ENCODE measurements around the gene ACR. TPM values are rescaled to one million over a fixed set of nuclear protein-coding genes. Genes with fewer than 3 reads are reported as not detected.

The ACR gene
- total and polyA plus RNA-seq, 2 of the 4 experiments (the other 2 are of a cell fraction), result not detected

GRCh38 chr22:50725597-50725996 is 12.4 kb upstream of the ACR start:
- DNase-seq (no peak), ATAC-seq (ENCODE audit: low read depth) (no peak)
- Histone ChIP-seq H3K79me1 (ENCODE audit: low read depth in 1 of 2, low read length in 2 of 2) (no peaks in the 10 kb centered on the region), H4K20me1 (ENCODE audit: insufficient read depth, low read length) (peaks cover 4% of the 10 kb centered on the region), H3K23ac (ENCODE audit: low read depth, low read length) (no peak overlapping the region), H2AFZ (replicated peaks; ENCODE audit: low read length, poor library complexity) (no peak overlapping the region), H4K5ac (ENCODE audit: low read depth, low read length) (no peak overlapping the region), H3K27me3 (ENCODE audit: control insufficient read depth, insufficient read depth, low read length) (peaks cover 4% of the 10 kb centered on the region; the same call in 1 of the 2 replicates), H4K8ac (ENCODE audit: low read depth in 2 of 2, low read length in 2 of 2) (no peak overlapping the region), H2BK5ac (ENCODE audit: low read depth, low read length, poor library complexity, severe bottlenecking) (no peak overlapping the region), H2AK9ac (replicated peaks; ENCODE audit: low read depth, low read length, poor library complexity) (no peak overlapping the region), H2BK120ac (ENCODE audit: low read depth, low read length) (no peak overlapping the region), H3K4me3 (ENCODE audit: insufficient read depth, low read depth, low read length) (no peak overlapping the region), H3K9me1 (ENCODE audit: insufficient read depth, low read length) (no peaks in the 10 kb centered on the region), H2BK20ac (ENCODE audit: low read depth, low read length) (no peak overlapping the region), H3K27ac (ENCODE audit: insufficient read depth, low read length) (no peak overlapping the region), H2BK15ac (ENCODE audit: low read depth, low read length) (no peak overlapping the region), H3K36me3 (ENCODE audit: control insufficient read depth, insufficient read depth, low read length) (peaks cover 17% of the 10 kb centered on the region), H3K4me2 (ENCODE audit: low read depth, low read length) (no peak overlapping the region), H3K9ac (ENCODE audit: low read depth, low read length) (no peak overlapping the region), H3K9me3 (ENCODE audit: control insufficient read depth, insufficient read depth, low read length) (no peaks in the 10 kb centered on the region), H2AK5ac (ENCODE audit: low read depth, low read length) (no peak overlapping the region), H3K56ac (ENCODE audit: extremely low read depth, insufficient read depth, low read length) (no peak overlapping the region), H4K91ac (ENCODE audit: insufficient read depth, low read depth, low read length) (no peak overlapping the region), H3K14ac (replicated peaks; ENCODE audit: low read depth, low read length) (no peak overlapping the region), H3K4me1 (ENCODE audit: control insufficient read depth, insufficient read depth, low read length) (no peaks in the 10 kb centered on the region), H3K18ac (ENCODE audit: low read depth, low read length) (no peak overlapping the region), H3K4ac (ENCODE audit: low read depth, low read length) (no peak overlapping the region)
- POLR2A ChIA-PET (ENCODE audit: unreplicated experiment), result no interaction called here
- WGBS, 2 experiments (ENCODE audit: extremely low coverage in 2 of 2, insufficient read length in 1 of 2), result 100% methylated on average over 1 of the region's 7 CpGs; no CpG with 5 or more reads in 1 of the 2 experiments
- in situ Hi-C loops (cut with MboI; ENCODE audit: low sequenced_read_pairs), result no loop called here
- CTCF ChIA-PET, result no interaction called here
- no TSS peak for BruUV-seq (replicated peaks)
- TF ChIP-seq USF2 (IDR thresholded peaks at IDR 0.05; ENCODE audit: low read depth, low read length), result no peak
- TF ChIP-seq CEBPB (IDR thresholded peaks at IDR 0.05; ENCODE audit: low read depth, low read length), result no peak
- no peak for TF ChIP-seq MXI1 (IDR thresholded peaks at IDR 0.05; ENCODE audit: borderline replicate concordance, low read depth, low read length)
- TF ChIP-seq SMC3 (IDR thresholded peaks at IDR 0.05; ENCODE audit: low read depth, low read length), result no peak
- no peak for TF ChIP-seq MAZ (IDR thresholded peaks at IDR 0.05; ENCODE audit: borderline replicate concordance, low read depth, low read length)
- TF ChIP-seq MAFK (IDR thresholded peaks at IDR 0.05; ENCODE audit: low read depth, low read length), result no peak
- no peak for TF ChIP-seq POLR2A (IDR thresholded peaks at IDR 0.05; ENCODE audit: low read depth, low read length)
- dilution Hi-C loops (cut with HindIII; ENCODE audit: low sequenced_read_pairs, unreplicated experiment), result no loop called here
- intact Hi-C loops (cut with micrococcal nuclease), result no loop called here

All from IMR-90 (cell line).